Measurements from ENCODE around the gene CREB5. TPM values are rescaled to one million over a fixed set of nuclear protein-coding genes. Genes with fewer than 3 reads are reported as not detected.

The CREB5 gene
- total and polyA plus RNA-seq, 2 of the 8 experiments (the other 6 are each of a cell fraction or from before 2014, with no cell fraction given) = 2.4 to 2.7 TPM

DNA sequence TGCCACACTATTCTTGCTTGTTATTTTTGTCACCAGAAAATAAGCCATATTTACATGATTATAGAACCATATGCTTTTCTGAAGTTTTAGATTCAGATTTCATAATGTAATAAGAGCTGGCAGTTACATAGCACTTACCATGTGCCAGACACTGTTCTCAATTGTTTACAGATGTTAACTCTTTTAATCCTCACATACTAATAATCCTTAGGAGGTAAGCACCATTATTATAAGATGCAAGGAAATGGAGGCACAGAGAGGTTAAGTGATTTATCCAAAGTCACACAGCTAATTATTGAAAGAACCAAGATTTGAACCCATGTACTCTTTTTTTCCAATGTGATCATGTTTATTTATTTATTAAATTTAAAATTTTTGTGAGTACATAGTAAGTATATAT, 57.2 kb downstream of the CREB5 start:
- Histone ChIP-seq H2BK120ac (replicated peaks; ENCODE audit: low read depth, low read length) (no peak overlapping the region), H2BK5ac (ENCODE audit: low read depth, low read length) (no peak overlapping the region), H2AK5ac (ENCODE audit: low read depth, low read length) (no peak overlapping the region), H3K79me2 (ENCODE audit: control insufficient read depth in 1 of 2, insufficient read depth in 2 of 2, low read length in 2 of 2) (no peaks in the 10 kb centered on the region), H4K20me1 (replicated peaks in 1 of 2; ENCODE audit: control insufficient read depth in 1 of 2, insufficient read depth in 2 of 2, low read length in 2 of 2) (no peaks in the 10 kb centered on the region), H3K4me1 (replicated peaks in 1 of 4; ENCODE audit: control insufficient read depth in 3 of 4, insufficient read depth in 4 of 4, low read length in 3 of 4) (peaks cover 0 to 4% (median 2%) of the 10 kb centered on the region in 4 experiments; a peak in 2 of 7 replicates), H4K5ac (ENCODE audit: insufficient read length, low read depth, low read length) (no peak overlapping the region), H3K23me2 (ENCODE audit: low read depth, low read length) (no peaks in the 10 kb centered on the region), H3K27me3 (replicated peaks in 1 of 4; ENCODE audit: control insufficient read depth in 3 of 4, extremely low read depth in 1 of 4, insufficient read depth in 3 of 4, low read length in 3 of 4) (no peaks in the 10 kb centered on the region), H3K4ac (replicated peaks; ENCODE audit: insufficient read length, low read depth, low read length) (no peak overlapping the region), H2BK12ac (ENCODE audit: low read depth, low read length) (no peak overlapping the region), H3K9ac (replicated peaks in 1 of 4; ENCODE audit: extremely low read depth in 1 of 4, low read depth in 3 of 4, low read length in 3 of 4) (no peak overlapping the region), H3K4me3 (ENCODE audit: extremely low read depth in 1 of 4, insufficient read depth in 2 of 4, low read depth in 3 of 4, low read length in 4 of 4) (no peak overlapping the region), H3K18ac (ENCODE audit: extremely low read depth, low read length) (no peak overlapping the region), H4K8ac (ENCODE audit: extremely low read depth, insufficient read depth, low read length) (no peak overlapping the region), H3K14ac (ENCODE audit: insufficient read length) (no peak overlapping the region), H3K9me3 (ENCODE audit: insufficient read depth in 2 of 2, low read depth in 1 of 2, low read length in 1 of 2) (no peaks in the 10 kb centered on the region), H3K4me2 (ENCODE audit: insufficient read depth in 1 of 2, low read depth in 2 of 2, low read length in 2 of 2) (no peak overlapping the region), H2AFZ (ENCODE audit: low read length) (no peak overlapping the region), H2BK15ac (ENCODE audit: low read length) (no peak overlapping the region), H4K91ac (replicated peaks; ENCODE audit: insufficient read length, low read length) (no peak overlapping the region), H2BK20ac (ENCODE audit: low read length) (no peak overlapping the region), H3K79me1 (ENCODE audit: low read depth, low read length) (no peaks in the 10 kb centered on the region), H3K36me3 (ENCODE audit: control insufficient read depth in 2 of 4, insufficient read depth in 4 of 4, low read length in 3 of 4) (no peaks in the 10 kb centered on the region), H3K27ac (ENCODE audit: low read depth, low read length) (no peak overlapping the region), H3K23ac (ENCODE audit: insufficient read length) (no peak overlapping the region), H3K56ac (replicated peaks; ENCODE audit: insufficient read length, low read depth, low read length) (no peak overlapping the region)
- CTCF ChIA-PET (ENCODE audit: partially characterized antibody) = interaction anchor here (1.3 to 1.7 kb wide), 3 partner anchors 11 to 58 kb away, joined by 3 to 5 read pairs (median 4); partner anchors contain the start of gene CREB5
- POLR2A ChIA-PET (ENCODE audit: partially characterized antibody) = no interaction called here
- no peak for DNase-seq (ENCODE audit: low read depth in 1 of 2, low spot score in 2 of 2)
- FAIRE-seq = no peak
- no peak for TF ChIP-seq SIN3A (conservative IDR thresholded peaks at IDR 0.05 in 1 of 2, IDR thresholded peaks at IDR 0.05 in 1 of 2; ENCODE audit: low read depth in 1 of 2, low read length in 2 of 2)
- TF ChIP-seq SAP30 (IDR thresholded peaks at IDR 0.05; ENCODE audit: insufficient read depth, insufficient replicate concordance, low read length) = no peak
- TF ChIP-seq ASH2L (IDR thresholded peaks at IDR 0.05; ENCODE audit: low read length) = no peak
- TF ChIP-seq BRCA1 (IDR thresholded peaks at IDR 0.05; ENCODE audit: low read depth, low read length) = no peak
- TF ChIP-seq TAF1 (IDR thresholded peaks at IDR 0.05; ENCODE audit: low read depth, low read length) = no peak
- TF ChIP-seq GABPA (IDR thresholded peaks at IDR 0.05; ENCODE audit: borderline replicate concordance, insufficient read depth, low read length) = no peak
- no peak for TF ChIP-seq RNF2 (IDR thresholded peaks at IDR 0.05; ENCODE audit: borderline replicate concordance, low read depth, low read length, missing control alignments, poor library complexity, severe bottlenecking)
- no peak for TF ChIP-seq TAF7 (optimal IDR thresholded peaks at IDR 0.05; ENCODE audit: borderline replicate concordance, low read depth, low read length)
- no peak for TF ChIP-seq SP1 (IDR thresholded peaks at IDR 0.05; ENCODE audit: low read depth, low read length)
- no peak for TF ChIP-seq PHF8 (conservative IDR thresholded peaks at IDR 0.05; ENCODE audit: low read depth, low read length)
- TF ChIP-seq EZH2 (IDR thresholded peaks at IDR 0.05; ENCODE audit: low read depth, low read length, severe bottlenecking) = no peak
- no peak for TF ChIP-seq EP300 (IDR thresholded peaks at IDR 0.05; ENCODE audit: borderline replicate concordance in 1 of 2, low read depth in 2 of 2, low read length in 2 of 2)
- no peak for TF ChIP-seq KDM4A (IDR thresholded peaks at IDR 0.05; ENCODE audit: low read depth, low read length, severe bottlenecking)
- TF ChIP-seq HDAC6 (IDR thresholded peaks at IDR 0.05; ENCODE audit: low read depth, low read length) = no peak
